Smooth muscle cell of the coronary artery (primary cell): ENCODE data around the gene HNRNPDL. TPM values are rescaled to one million over a fixed set of nuclear protein-coding genes. Genes with fewer than 3 reads are reported as not detected.

ENCODE experiments used
- total RNA-seq: library from RNA; depleted of rRNA; stranded (reverse); fragments of >200 nt; gene quantifications from 2 replicates; pipeline ENCODE4 v1.2.3, GENCODE V29; 2014; ENCODE audit warnings: low replicate concordance

Gene HNRNPDL
- 142 and 166 TPM in 2 replicates for total RNA-seq

GRCh38 chr4:82430193-82430963 is at the start of gene HNRNPDL, which contains the start of gene ENOPH1:
Gene HNRNPDL (minus strand): TSS chr4:82430462. CDS start chr4:82429690, 772 bp downstream.
Gene ENOPH1 (plus strand): TSS chr4:82430590. CDS start chr4:82430830, 240 bp downstream.

GRCh38 chr4:82373816-82374625 is 56.2 kb downstream of the HNRNPDL start, which contains the start of gene HNRNPD:
Gene HNRNPD (minus strand): TSS chr4:82373991. CDS start chr4:82373678, 313 bp downstream.

Other genes with a start within 250 kb of the HNRNPDL start
- 17.1 and 28.0 TPM in 2 replicates for gene HNRNPD, start 56.5 kb downstream of the HNRNPDL start, total RNA-seq
- 46.2 and 69.3 TPM in 2 replicates for gene ENOPH1, start 128 bp upstream of the HNRNPDL start, total RNA-seq
- gene TMEM150C, start 131.5 kb upstream of the HNRNPDL start, total RNA-seq, result 0.23 and 1.5 TPM in 2 replicates